ENCODE measurements around the gene TDRD9.

GRCh38 chr14:103935102-103935501 lies 6.8 kb downstream of the TDRD9 start:
- TF ChIP-seq, protein P1, sequence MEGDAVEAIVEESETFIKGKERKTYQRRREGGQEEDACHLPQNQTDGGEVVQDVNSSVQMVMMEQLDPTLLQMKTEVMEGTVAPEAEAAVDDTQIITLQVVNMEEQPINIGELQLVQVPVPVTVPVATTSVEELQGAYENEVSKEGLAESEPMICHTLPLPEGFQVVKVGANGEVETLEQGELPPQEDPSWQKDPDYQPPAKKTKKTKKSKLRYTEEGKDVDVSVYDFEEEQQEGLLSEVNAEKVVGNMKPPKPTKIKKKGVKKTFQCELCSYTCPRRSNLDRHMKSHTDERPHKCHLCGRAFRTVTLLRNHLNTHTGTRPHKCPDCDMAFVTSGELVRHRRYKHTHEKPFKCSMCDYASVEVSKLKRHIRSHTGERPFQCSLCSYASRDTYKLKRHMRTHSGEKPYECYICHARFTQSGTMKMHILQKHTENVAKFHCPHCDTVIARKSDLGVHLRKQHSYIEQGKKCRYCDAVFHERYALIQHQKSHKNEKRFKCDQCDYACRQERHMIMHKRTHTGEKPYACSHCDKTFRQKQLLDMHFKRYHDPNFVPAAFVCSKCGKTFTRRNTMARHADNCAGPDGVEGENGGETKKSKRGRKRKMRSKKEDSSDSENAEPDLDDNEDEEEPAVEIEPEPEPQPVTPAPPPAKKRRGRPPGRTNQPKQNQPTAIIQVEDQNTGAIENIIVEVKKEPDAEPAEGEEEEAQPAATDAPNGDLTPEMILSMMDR (IDR thresholded peaks at IDR 0.05; ENCODE audit: low read length) = no peak
- TF ChIP-seq EZH2phosphoT487 (IDR thresholded peaks at IDR 0.05; ENCODE audit: low read length) = no peak
- no peak for TF ChIP-seq EZH2 (optimal IDR thresholded peaks at IDR 0.05; ENCODE audit: low read depth, low read length)

All from MM.1S (cell line).